ENCODE measurements around the gene ENHO.
"Not testable (repeated sequence)": the region's sequence is repeated elsewhere in the genome, so short reads cannot be mapped to it uniquely, and the experiment has no call there.

ENHO gene

DNA sequence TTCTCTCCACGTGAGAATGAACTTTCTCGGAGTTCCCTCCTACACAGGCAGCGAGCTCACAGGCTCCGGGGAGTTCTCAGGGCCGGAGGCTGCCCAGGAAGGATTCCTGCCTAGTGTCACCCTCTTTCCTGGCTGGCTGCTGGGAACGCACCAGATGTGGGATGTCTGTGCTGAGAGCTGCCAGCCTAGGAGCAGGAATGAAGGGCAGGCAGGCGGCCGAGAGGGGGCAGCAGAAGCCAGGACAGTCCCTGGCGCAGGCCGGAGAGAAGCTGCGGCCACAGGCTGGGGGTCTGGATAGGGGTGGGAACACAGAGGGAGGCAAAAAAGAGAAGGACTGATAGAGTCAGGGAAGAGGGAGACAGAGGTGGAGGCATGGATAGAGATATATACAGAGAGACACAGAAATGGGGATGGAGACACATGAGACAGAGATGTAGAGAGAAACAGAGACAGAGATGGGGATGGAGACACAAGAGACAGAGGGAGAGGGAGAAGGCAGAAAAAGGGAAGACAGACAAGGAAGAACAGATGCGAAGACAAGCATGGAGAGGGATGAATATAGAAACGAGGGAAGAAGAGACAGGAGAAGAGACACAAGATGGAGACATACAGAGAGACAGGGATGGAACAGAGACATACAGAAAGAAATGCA is 25.3 kb upstream of the ENHO start:
- no peaks in the 10 kb centered on the region for H3K9me3 ChIP-seq (ENCODE audit: control insufficient read depth, low read length)
- no peak overlapping the region for H3K4me3 ChIP-seq (ENCODE audit: extremely low read depth, insufficient read depth, low read length, poor library complexity, severe bottlenecking)
- 20 to 23% methylated on average over 11 to 12 of the region's 13 CpGs for WGBS, 2 experiments (ENCODE audit: insufficient coverage in 2 of 2)
- peaks cover 3% of the 10 kb centered on the region for H3K36me3 ChIP-seq (ENCODE audit: control insufficient read depth, insufficient read depth, low read length)
- H3K4me1 ChIP-seq (ENCODE audit: control insufficient read depth, insufficient read depth, low read length, poor library complexity, severe bottlenecking), result no peaks in the 10 kb centered on the region
- no peak overlapping the region for H3K27ac ChIP-seq (ENCODE audit: low read depth, low read length, severe bottlenecking)

DNA sequence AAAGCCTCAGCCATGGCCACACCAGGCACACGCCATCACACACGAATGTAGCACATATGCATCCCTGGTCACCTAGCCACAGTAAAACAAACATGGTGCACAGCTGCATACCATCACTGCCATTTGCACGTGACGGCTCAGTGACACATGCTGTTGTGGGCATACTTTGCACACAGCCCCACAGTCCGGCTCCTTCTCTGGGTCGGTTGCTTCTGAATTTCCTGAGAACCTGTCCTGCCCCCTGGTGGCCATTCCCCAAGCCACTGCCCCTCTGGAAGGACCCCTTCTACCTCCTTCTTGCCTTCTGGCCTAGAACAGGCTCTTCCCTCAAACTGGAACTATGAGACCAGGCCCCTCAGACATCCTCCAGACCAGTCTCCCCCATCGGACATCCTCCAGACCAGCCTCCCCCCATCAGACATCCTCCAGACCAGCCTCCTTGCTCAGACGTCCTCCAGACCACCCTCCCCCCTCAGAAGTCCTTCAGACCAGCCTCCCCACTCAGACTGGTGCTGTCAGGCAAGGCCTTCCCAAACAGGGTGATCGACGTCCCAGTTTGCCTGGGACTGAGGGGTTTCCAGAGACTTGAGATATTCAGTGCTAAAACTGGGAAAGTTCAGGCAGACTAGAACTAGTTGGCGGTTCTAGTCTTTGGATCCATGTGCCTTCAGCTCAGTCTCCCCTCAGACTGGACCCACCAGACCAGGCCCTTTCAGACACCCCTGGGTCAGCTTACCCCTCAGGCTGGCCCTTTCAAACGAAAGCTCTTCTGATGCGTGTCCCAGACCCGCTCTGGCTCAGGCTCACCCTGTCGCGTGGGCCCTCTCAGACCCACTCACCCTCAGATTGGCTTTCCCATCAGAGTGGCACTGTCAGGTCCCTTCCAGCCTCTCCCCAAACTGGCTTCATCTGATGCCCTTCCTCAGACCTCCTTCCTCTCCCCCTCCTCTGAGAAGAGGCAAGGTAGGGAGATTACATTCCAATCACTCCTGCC is 24.3 kb upstream of the ENHO start:
- H3K4me1 ChIP-seq (ENCODE audit: control insufficient read depth, insufficient read depth, low read length, poor library complexity, severe bottlenecking), result no peaks in the 10 kb centered on the region
- H3K4me3 ChIP-seq (ENCODE audit: extremely low read depth, insufficient read depth, low read length, poor library complexity, severe bottlenecking), result no peak overlapping the region
- H3K36me3 ChIP-seq (ENCODE audit: control insufficient read depth, insufficient read depth, low read length), result no peaks in the 10 kb centered on the region
- 71 to 72% methylated on average over 12 to 15 of the region's 16 CpGs for WGBS, 2 experiments (ENCODE audit: insufficient coverage in 2 of 2)
- H3K9me3 ChIP-seq (ENCODE audit: control insufficient read depth, low read length), result no peaks in the 10 kb centered on the region
- no peak overlapping the region for H3K27ac ChIP-seq (ENCODE audit: low read depth, low read length, severe bottlenecking)

DNA sequence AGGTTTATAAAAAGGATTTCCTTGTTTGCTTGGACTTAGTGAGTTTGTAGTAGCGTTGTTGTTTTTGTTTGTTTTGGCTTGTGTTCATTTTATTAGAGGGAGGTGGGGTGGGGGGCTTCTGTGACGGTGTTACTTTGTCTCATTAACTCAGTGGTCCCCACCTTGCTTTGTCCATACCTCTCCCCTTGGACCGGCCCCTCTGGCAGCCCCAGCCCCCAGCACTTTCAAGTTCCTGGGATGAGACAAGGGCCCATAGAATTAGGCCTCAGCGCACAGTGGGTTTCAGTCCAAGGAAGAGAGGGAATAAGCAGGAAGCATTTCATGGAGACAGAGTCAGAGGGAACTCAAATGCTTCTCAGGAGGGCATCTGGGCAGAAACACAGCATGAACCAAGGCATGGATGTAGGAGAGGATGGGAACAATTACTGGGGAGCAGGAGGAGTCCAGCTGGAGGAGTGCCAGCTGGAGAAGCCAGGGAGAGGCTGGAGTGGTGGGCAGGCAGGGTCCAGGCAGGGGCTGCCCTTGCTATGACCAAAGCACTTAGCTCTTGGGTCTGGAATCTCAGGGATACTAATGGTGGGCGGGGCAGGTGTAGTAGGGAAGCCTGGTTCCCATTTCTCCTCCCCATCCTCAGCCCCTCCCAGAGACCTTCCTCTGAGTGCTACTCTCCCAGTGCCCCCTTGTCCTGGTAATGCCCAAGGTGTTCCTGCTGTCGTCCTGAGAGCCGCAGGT is 23.5 kb upstream of the ENHO start:
- whole genome bisulfite sequencing, 2 experiments (ENCODE audit: insufficient coverage in 2 of 2), result 97 to 100% methylated on average over 3 to 5 of the region's 7 CpGs
- H3K4me1 ChIP-seq (ENCODE audit: control insufficient read depth, insufficient read depth, low read length, poor library complexity, severe bottlenecking), result no peaks in the 10 kb centered on the region
- H3K9me3 ChIP-seq (ENCODE audit: control insufficient read depth, low read length), result no peaks in the 10 kb centered on the region
- H3K4me3 ChIP-seq (ENCODE audit: extremely low read depth, insufficient read depth, low read length, poor library complexity, severe bottlenecking), result no peak overlapping the region
- no peak overlapping the region for H3K27ac ChIP-seq (ENCODE audit: low read depth, low read length, severe bottlenecking)
- no peaks in the 10 kb centered on the region for H3K36me3 ChIP-seq (ENCODE audit: control insufficient read depth, insufficient read depth, low read length)

DNA sequence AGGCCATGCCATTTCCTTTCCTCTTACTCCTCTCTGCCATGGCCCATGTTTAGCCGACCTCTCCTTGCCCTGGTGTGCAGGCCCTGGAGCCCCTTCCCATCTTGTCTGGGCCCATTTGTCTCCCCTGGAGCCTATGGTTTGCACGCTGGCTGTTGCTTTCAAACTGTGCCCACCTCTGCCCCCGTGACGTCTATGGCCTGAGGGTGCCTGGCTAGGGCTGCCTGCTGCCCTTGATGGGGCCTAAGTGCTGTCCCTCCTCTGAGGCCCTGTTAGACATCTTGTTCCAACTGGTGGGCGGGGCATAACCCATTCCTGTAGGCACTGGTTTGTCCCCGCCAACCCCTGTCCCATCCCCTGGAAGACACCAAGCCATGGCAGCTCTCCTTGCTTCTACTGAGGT is 22.7 kb upstream of the ENHO start:
- Histone ChIP-seq H3K4me3 (ENCODE audit: extremely low read depth, insufficient read depth, low read length, poor library complexity, severe bottlenecking) (no peak overlapping the region), H3K4me1 (ENCODE audit: control insufficient read depth, insufficient read depth, low read length, poor library complexity, severe bottlenecking) (peaks cover 4% of the 10 kb centered on the region), H3K27ac (ENCODE audit: low read depth, low read length, severe bottlenecking) (no peak overlapping the region), H3K9me3 (ENCODE audit: control insufficient read depth, low read length) (no peaks in the 10 kb centered on the region), H3K36me3 (ENCODE audit: control insufficient read depth, insufficient read depth, low read length) (no peaks in the 10 kb centered on the region)
- WGBS, 2 experiments (ENCODE audit: insufficient coverage in 2 of 2), result 93 to 94% methylated on average over 6 of the region's 6 CpGs

DNA sequence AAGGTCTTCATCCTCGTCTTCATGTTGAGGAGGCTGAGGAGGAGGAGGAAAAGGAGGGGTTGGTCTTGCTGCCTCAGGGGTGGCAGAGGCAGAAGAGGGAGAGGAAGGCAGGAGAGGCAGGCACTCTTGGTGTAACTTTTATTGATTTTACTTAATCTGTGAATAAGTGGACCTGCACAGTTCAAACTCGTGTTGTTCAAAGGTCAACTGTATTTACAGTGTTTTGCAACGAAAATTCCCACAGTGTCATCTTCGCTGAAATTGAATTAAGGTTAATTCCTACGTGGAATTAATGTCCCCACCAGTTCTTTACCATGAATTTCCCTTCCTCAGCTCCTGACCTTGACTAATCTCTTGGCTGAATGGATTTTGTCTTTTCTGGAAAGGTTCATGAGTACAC is 21.2 kb upstream of the ENHO start:
- no peaks in the 10 kb centered on the region for H3K9me3 ChIP-seq (ENCODE audit: control insufficient read depth, low read length)
- H3K36me3 ChIP-seq (ENCODE audit: control insufficient read depth, insufficient read depth, low read length), result no peaks in the 10 kb centered on the region
- H3K4me3 ChIP-seq (ENCODE audit: extremely low read depth, insufficient read depth, low read length, poor library complexity, severe bottlenecking), result no peak overlapping the region
- no peak overlapping the region for H3K27ac ChIP-seq (ENCODE audit: low read depth, low read length, severe bottlenecking)
- WGBS, 2 experiments (ENCODE audit: insufficient coverage in 2 of 2), result 72 to 88% methylated on average over 4 to 5 of the region's 5 CpGs
- peaks cover 7% of the 10 kb centered on the region for H3K4me1 ChIP-seq (ENCODE audit: control insufficient read depth, insufficient read depth, low read length, poor library complexity, severe bottlenecking)

DNA sequence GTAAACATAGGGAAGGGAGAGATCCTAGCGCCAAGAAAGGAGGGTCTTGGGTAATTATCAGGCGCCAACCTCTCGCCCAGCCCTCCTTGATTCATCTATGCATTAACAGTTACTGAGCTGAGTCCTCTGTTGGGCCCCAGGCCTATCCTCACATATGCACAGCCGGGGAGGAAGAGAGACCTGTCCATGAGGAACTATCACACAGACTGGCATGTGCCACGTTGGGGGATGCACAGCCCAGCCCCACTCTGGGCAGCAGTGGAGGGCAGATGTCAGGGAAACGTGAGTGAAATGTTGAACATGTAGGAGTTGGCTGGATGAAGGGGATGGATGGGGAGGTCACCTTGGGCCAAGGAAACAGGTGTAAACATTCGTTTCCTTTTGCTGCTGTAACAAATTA is 18.8 kb upstream of the ENHO start:
- H3K4me3 ChIP-seq (ENCODE audit: extremely low read depth, insufficient read depth, low read length, poor library complexity, severe bottlenecking), result no peak overlapping the region
- H3K9me3 ChIP-seq (ENCODE audit: control insufficient read depth, low read length), result no peaks in the 10 kb centered on the region
- no peaks in the 10 kb centered on the region for H3K36me3 ChIP-seq (ENCODE audit: control insufficient read depth, insufficient read depth, low read length)
- H3K4me1 ChIP-seq (ENCODE audit: control insufficient read depth, insufficient read depth, low read length, poor library complexity, severe bottlenecking), result peaks cover 7% of the 10 kb centered on the region
- 84 to 90% methylated on average over 4 to 5 of the region's 7 CpGs for WGBS, 2 experiments (ENCODE audit: insufficient coverage in 2 of 2)
- H3K27ac ChIP-seq (ENCODE audit: low read depth, low read length, severe bottlenecking), result no peak overlapping the region

DNA sequence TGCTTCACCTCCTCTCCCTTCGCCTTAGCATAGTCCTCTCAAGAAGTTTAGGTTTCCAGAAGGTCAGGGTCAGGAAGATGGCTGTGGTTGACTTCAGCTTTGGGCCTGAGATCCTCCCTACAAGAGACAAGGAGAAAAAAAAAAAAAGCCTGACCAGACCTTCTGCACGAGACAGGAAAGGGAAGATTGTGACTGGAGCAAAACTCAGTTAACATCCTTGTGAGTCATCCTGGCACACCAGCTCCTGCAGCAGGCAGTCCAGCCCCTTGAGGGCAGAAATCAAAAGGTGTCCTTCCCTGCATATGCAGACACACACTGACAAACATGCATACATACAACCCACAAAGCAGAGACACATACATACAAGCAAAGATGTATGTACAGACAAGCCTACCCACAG is 18.0 kb upstream of the ENHO start:
- 13 to 33% methylated on average over 1 of the region's 2 CpGs for WGBS, 2 experiments (ENCODE audit: insufficient coverage in 2 of 2)
- Histone ChIP-seq H3K4me1 (ENCODE audit: control insufficient read depth, insufficient read depth, low read length, poor library complexity, severe bottlenecking) (peaks cover 7% of the 10 kb centered on the region), H3K27ac (ENCODE audit: low read depth, low read length, severe bottlenecking) (no peak overlapping the region), H3K9me3 (ENCODE audit: control insufficient read depth, low read length) (no peaks in the 10 kb centered on the region), H3K36me3 (ENCODE audit: control insufficient read depth, insufficient read depth, low read length) (no peaks in the 10 kb centered on the region), H3K4me3 (ENCODE audit: extremely low read depth, insufficient read depth, low read length, poor library complexity, severe bottlenecking) (no peak overlapping the region)

DNA sequence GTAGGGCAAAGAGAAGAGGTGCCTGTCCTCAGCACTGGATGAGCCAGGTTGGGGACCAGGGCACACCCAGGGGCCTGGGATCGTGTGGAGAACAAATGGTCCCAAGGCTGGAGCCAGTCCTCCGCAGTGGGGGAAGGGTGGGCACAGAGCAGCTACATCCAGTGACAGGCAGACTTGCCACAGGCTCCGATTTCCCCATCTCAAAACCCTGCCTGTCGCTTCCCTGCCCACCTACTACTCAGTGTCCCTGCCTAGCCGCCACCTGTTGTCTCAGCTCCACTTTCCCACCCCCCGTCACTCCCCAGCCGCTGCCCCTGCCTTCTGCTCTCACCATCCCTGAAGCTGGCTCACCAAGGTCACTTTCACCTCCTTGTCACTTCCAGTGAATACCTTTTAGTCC is 13.9 kb upstream of the ENHO start:
- WGBS, 2 experiments (ENCODE audit: insufficient coverage in 2 of 2), result 69 to 70% methylated on average over 4 to 5 of the region's 7 CpGs
- Histone ChIP-seq H3K4me3 (ENCODE audit: extremely low read depth, insufficient read depth, low read length, poor library complexity, severe bottlenecking) (no peak overlapping the region), H3K9me3 (ENCODE audit: control insufficient read depth, low read length) (no peaks in the 10 kb centered on the region), H3K36me3 (ENCODE audit: control insufficient read depth, insufficient read depth, low read length) (no peaks in the 10 kb centered on the region), H3K27ac (ENCODE audit: low read depth, low read length, severe bottlenecking) (no peak overlapping the region), H3K4me1 (ENCODE audit: control insufficient read depth, insufficient read depth, low read length, poor library complexity, severe bottlenecking) (peaks cover 7% of the 10 kb centered on the region)

DNA sequence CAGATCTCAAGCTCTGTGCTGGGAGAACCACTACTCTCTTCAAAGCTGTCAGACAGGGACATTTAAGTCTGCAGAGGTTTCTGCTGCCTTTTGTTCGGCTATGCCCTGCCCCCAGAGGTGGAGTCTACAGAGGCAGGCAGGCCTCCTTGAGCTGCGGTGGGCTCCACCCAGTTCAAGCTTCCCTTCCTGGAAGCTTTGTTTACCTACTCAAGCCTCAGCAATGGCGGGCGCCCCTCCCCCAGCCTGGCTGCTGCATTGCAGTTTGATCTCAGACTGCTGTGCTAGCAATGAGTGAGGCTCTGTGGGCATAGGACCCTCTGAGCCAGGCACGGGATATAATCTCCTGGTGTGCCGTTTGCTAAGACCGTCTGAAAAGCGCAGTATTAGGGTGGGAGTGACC is 9.3 kb upstream of the ENHO start:
- WGBS, 2 experiments (ENCODE audit: insufficient coverage in 2 of 2), result 90 to 100% methylated on average over 2 to 5 of the region's 8 CpGs
- H3K4me1 ChIP-seq (ENCODE audit: control insufficient read depth, insufficient read depth, low read length, poor library complexity, severe bottlenecking); H3K4me3 ChIP-seq (ENCODE audit: extremely low read depth, insufficient read depth, low read length, poor library complexity, severe bottlenecking); H3K27ac ChIP-seq (ENCODE audit: low read depth, low read length, severe bottlenecking); H3K9me3 ChIP-seq (ENCODE audit: control insufficient read depth, low read length); H3K36me3 ChIP-seq (ENCODE audit: control insufficient read depth, insufficient read depth, low read length): not testable (repeated sequence)

DNA sequence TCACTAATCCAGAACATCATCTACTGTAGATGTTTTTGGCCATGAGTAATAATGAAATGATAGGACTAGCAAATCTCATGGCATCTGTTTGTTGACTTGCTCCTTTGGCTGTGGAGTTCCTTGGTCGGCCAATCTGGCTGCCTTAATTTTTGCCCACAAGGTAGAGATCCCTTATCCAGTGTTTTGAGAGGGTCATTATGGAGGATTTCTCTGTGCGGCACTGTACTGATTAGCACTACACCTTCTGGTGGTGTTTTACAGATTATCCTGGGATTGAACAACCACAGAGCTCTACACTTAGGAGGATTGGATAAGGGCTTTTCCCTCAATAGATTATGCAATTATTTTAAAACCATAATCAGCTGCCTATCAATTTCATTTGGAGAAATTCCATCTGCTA is 3.2 kb upstream of the ENHO start:
- H3K4me1 ChIP-seq (ENCODE audit: control insufficient read depth, insufficient read depth, low read length, poor library complexity, severe bottlenecking), result peaks cover 5% of the 10 kb centered on the region
- no peak overlapping the region for H3K27ac ChIP-seq (ENCODE audit: low read depth, low read length, severe bottlenecking)
- H3K36me3 ChIP-seq (ENCODE audit: control insufficient read depth, insufficient read depth, low read length), result no peaks in the 10 kb centered on the region
- H3K9me3 ChIP-seq (ENCODE audit: control insufficient read depth, low read length), result no peaks in the 10 kb centered on the region
- 71 to 78% methylated on average over 1 to 2 of the region's 2 CpGs for WGBS, 2 experiments (ENCODE audit: insufficient coverage in 2 of 2)
- no peak overlapping the region for H3K4me3 ChIP-seq (ENCODE audit: extremely low read depth, insufficient read depth, low read length, poor library complexity, severe bottlenecking)

All from mesodermal cell (in vitro differentiated cells).